ENCODE measurements around the gene JARID2. TPM values are rescaled to one million over a fixed set of nuclear protein-coding genes. Genes with fewer than 3 reads are reported as not detected.
A peak's percentile ranks its signal among the peaks of the same experiment; 100 is the strongest.

JARID2 gene
- total and polyA plus RNA-seq, 9 of the 15 experiments (the other 6 are each of a cell fraction or from before 2014, with no cell fraction given), result 5.0 to 29.0 (median 15.6) TPM

DNA sequence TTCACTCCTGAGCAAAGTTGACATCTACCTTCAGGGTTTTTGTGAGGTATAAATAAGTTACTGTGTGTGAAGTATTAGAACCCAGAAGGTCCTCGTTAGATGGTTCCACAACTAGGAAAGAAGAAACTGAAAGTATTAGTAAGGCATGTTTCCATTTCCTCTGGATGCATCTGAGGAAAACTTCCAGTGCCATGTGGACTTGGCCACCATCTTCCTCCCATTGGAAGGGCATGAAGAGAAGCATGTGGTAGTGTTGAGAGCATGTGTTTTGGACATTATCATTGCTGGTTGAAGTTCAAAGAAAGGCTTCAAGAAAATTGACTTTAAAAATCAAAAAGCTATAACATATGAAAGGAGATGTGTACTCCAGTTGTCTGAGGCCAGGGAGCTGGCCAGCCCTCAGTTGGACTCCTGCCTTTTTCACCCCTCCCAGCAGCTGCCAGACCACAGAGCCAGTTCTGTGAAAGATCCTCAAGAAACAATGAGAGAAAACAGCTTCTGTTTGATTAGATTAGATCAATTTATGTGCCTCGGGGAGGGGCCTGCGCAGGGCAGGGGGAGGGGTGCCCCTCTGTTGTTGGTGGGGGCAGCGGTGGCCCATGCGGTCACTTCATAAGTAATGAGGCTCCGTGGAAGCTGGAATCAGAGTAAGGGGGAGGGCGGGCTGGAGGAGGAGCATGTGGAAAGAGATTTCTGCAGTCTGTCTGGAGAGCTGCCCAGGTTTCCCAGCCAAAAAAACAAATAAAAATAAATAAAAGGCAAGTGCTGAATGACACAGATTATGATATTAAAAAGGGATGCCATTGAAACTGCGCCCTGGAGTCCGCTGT lies 154.0 kb downstream of the JARID2 start (continued):
- TF ChIP-seq, protein P1, sequence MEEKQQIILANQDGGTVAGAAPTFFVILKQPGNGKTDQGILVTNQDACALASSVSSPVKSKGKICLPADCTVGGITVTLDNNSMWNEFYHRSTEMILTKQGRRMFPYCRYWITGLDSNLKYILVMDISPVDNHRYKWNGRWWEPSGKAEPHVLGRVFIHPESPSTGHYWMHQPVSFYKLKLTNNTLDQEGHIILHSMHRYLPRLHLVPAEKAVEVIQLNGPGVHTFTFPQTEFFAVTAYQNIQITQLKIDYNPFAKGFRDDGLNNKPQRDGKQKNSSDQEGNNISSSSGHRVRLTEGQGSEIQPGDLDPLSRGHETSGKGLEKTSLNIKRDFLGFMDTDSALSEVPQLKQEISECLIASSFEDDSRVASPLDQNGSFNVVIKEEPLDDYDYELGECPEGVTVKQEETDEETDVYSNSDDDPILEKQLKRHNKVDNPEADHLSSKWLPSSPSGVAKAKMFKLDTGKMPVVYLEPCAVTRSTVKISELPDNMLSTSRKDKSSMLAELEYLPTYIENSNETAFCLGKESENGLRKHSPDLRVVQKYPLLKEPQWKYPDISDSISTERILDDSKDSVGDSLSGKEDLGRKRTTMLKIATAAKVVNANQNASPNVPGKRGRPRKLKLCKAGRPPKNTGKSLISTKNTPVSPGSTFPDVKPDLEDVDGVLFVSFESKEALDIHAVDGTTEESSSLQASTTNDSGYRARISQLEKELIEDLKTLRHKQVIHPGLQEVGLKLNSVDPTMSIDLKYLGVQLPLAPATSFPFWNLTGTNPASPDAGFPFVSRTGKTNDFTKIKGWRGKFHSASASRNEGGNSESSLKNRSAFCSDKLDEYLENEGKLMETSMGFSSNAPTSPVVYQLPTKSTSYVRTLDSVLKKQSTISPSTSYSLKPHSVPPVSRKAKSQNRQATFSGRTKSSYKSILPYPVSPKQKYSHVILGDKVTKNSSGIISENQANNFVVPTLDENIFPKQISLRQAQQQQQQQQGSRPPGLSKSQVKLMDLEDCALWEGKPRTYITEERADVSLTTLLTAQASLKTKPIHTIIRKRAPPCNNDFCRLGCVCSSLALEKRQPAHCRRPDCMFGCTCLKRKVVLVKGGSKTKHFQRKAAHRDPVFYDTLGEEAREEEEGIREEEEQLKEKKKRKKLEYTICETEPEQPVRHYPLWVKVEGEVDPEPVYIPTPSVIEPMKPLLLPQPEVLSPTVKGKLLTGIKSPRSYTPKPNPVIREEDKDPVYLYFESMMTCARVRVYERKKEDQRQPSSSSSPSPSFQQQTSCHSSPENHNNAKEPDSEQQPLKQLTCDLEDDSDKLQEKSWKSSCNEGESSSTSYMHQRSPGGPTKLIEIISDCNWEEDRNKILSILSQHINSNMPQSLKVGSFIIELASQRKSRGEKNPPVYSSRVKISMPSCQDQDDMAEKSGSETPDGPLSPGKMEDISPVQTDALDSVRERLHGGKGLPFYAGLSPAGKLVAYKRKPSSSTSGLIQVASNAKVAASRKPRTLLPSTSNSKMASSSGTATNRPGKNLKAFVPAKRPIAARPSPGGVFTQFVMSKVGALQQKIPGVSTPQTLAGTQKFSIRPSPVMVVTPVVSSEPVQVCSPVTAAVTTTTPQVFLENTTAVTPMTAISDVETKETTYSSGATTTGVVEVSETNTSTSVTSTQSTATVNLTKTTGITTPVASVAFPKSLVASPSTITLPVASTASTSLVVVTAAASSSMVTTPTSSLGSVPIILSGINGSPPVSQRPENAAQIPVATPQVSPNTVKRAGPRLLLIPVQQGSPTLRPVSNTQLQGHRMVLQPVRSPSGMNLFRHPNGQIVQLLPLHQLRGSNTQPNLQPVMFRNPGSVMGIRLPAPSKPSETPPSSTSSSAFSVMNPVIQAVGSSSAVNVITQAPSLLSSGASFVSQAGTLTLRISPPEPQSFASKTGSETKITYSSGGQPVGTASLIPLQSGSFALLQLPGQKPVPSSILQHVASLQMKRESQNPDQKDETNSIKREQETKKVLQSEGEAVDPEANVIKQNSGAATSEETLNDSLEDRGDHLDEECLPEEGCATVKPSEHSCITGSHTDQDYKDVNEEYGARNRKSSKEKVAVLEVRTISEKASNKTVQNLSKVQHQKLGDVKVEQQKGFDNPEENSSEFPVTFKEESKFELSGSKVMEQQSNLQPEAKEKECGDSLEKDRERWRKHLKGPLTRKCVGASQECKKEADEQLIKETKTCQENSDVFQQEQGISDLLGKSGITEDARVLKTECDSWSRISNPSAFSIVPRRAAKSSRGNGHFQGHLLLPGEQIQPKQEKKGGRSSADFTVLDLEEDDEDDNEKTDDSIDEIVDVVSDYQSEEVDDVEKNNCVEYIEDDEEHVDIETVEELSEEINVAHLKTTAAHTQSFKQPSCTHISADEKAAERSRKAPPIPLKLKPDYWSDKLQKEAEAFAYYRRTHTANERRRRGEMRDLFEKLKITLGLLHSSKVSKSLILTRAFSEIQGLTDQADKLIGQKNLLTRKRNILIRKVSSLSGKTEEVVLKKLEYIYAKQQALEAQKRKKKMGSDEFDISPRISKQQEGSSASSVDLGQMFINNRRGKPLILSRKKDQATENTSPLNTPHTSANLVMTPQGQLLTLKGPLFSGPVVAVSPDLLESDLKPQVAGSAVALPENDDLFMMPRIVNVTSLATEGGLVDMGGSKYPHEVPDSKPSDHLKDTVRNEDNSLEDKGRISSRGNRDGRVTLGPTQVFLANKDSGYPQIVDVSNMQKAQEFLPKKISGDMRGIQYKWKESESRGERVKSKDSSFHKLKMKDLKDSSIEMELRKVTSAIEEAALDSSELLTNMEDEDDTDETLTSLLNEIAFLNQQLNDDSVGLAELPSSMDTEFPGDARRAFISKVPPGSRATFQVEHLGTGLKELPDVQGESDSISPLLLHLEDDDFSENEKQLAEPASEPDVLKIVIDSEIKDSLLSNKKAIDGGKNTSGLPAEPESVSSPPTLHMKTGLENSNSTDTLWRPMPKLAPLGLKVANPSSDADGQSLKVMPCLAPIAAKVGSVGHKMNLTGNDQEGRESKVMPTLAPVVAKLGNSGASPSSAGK (IDR thresholded peaks at IDR 0.05), result peak; percentile 52
- TF ChIP-seq KDM1A (IDR thresholded peaks at IDR 0.05) (peak; percentile 77 to 80; a peak in 3 of 4 replicates), ZBTB17 (CRISPR knock-in tag; IDR thresholded peaks at IDR 0.05) (0 out of 2 replicates have a peak, but pooled peaks have one; percentile 22), SP1 (CRISPR knock-in tag; IDR thresholded peaks at IDR 0.05) (peak; percentile 33; the same call in 1 of the 2 replicates), NR2C2 (CRISPR knock-in tag; IDR thresholded peaks at IDR 0.05) (no peak), NR2C2 (tag; IDR thresholded peaks at IDR 0.05) (no peak), ETV6 (IDR thresholded peaks at IDR 0.05; ENCODE audit: borderline replicate concordance in 1 of 2, low read depth in 2 of 2, low read length in 1 of 2) (no peak), ETV6 (CRISPR knock-in tag; IDR thresholded peaks at IDR 0.05; ENCODE audit: borderline replicate concordance) (no peak), FUS (optimal IDR thresholded peaks at IDR 0.05; ENCODE audit: low read depth, low read length) (no peak)
- TF ChIP-seq, protein P2, sequence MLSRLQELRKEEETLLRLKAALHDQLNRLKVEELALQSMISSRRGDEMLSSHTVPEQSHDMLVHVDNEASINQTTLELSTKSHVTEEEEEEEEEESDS (CRISPR knock-in tag; IDR thresholded peaks at IDR 0.05), result no peak
- TF ChIP-seq, protein P3, sequence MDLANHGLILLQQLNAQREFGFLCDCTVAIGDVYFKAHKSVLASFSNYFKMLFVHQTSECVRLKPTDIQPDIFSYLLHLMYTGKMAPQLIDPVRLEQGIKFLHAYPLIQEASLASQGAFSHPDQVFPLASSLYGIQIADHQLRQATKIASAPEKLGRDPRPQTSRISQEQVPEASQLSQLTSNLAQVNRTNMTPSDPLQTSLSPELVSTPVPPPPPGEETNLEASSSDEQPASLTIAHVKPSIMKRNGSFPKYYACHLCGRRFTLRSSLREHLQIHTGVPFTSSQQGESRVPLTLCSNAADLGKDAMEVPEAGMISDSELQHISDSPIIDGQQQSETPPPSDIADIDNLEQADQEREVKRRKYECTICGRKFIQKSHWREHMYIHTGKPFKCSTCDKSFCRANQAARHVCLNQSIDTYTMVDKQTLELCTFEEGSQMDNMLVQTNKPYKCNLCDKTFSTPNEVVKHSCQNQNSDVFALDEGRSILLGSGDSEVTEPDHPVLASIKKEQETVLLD (IDR thresholded peaks at IDR 0.05), result no peak
- TF ChIP-seq, protein P4, sequence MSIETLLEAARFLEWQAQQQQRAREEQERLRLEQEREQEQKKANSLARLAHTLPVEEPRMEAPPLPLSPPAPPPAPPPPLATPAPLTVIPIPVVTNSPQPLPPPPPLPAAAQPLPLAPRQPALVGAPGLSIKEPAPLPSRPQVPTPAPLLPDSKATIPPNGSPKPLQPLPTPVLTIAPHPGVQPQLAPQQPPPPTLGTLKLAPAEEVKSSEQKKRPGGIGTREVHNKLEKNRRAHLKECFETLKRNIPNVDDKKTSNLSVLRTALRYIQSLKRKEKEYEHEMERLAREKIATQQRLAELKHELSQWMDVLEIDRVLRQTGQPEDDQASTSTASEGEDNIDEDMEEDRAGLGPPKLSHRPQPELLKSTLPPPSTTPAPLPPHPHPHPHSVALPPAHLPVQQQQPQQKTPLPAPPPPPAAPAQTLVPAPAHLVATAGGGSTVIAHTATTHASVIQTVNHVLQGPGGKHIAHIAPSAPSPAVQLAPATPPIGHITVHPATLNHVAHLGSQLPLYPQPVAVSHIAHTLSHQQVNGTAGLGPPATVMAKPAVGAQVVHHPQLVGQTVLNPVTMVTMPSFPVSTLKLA (conservative IDR thresholded peaks at IDR 0.05), result peak; percentile 47 to 71; a peak in 1 of 4 replicates

Data from K562 (cell line).